ENCODE data around the gene GRK2.

GRK2 gene

GRCh38 chr11:67270256-67271204, 4.3 kb downstream of the GRK2 start:
- DNase-seq (ENCODE audit: low spot score) = peak; percentile 29

GRCh38 chr11:67271205-67271540, 4.9 kb downstream of the GRK2 start:
- DNase-seq (ENCODE audit: low spot score) = no peak

- DNase-seq (ENCODE audit: low spot score) = peak; percentile 56
Measured at GRCh38 chr11:67271541-67272284, 5.4 kb downstream of the GRK2 start.

- peak; percentile 52 for DNase-seq (ENCODE audit: low spot score)
Measured at GRCh38 chr11:67272327-67273259, 6.3 kb downstream of the GRK2 start.

DNA sequence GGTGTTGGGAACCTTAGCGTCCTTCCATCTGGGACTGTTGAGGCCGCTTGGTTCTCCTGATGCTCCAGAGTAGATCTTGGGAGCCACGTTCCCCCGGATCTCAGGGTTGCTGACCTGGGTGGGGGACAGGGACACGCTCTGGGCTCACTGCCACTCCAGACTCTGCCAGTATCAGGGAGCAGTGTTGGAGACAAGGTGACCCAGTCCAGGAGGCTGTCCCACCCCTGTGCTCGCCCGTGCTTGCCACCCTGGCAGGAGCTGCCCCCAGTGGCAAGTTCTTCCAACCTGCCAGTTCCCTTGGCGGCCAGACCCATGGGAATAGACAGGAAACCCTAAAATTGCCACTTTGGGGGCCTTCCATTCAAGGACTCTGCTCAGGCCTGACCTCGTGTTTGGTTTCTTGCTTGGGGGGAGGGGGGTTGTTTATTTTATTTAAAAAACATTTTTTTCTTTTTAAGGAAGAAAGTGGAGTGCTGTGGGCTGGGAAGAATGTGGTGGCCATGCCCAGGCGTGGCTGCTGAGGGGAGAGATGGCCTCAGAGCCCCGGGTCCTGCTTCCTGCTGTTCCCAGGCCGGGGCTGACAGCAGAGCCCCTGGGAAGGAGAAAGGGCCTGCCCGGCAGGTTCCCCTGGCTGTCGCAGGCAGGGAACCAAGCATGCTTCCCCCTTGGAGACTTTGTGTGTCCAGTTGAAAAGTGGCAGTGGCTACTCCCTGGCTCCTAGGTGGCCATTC, 7.2 kb downstream of the GRK2 start:
- DNase-seq (ENCODE audit: low spot score) = peak; percentile 30

DNA sequence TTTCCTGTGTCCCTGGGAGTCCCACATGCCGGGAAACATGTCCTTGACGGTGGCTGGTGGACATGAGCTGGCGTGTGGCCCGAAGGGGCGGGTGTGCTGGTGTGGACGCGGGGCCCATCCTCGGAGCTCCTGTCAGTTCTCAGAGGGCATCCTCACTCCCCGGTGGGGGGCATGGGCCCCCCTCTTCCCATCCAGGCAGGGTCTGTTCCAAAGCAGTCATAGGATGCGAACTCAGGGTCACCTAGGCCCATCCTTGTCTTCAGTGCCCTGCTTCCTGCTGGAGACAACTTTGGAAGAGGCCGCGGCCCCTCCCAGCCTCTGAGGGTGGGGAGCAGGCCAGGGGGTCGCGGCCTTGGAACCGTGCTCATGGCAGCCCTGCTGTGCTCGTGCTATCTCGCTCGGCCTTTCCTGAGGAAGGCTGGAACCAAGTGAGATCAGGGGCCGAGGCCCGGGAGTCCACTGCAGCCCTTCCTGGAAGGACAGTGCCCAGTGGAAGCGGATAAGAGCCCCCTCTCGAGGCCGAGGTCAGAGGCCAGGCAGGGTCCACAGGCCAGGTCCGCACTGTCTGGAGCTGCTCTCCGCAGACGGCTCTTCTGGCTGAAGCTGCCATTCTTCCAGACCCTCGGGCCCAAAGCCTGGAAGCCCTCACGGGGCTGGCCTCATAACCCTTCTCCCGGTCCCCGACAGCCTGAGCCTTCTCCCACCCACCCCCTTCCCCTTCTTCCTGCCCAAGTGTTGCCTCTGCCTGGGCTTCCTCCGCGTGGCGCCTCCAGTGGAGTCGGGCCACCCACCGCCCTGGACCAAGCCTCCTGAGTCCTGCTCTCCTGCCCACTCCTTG, 8.7 kb downstream of the GRK2 start:
- DNase-seq (ENCODE audit: low spot score) = no peak

GRCh38 chr11:67275606-67276409, 9.5 kb downstream of the GRK2 start:
- DNase-seq (ENCODE audit: low spot score) = no peak

GRCh38 chr11:67276781-67277230, 10.5 kb downstream of the GRK2 start:
- DNase-seq (ENCODE audit: low spot score) = peak; percentile 29

DNA sequence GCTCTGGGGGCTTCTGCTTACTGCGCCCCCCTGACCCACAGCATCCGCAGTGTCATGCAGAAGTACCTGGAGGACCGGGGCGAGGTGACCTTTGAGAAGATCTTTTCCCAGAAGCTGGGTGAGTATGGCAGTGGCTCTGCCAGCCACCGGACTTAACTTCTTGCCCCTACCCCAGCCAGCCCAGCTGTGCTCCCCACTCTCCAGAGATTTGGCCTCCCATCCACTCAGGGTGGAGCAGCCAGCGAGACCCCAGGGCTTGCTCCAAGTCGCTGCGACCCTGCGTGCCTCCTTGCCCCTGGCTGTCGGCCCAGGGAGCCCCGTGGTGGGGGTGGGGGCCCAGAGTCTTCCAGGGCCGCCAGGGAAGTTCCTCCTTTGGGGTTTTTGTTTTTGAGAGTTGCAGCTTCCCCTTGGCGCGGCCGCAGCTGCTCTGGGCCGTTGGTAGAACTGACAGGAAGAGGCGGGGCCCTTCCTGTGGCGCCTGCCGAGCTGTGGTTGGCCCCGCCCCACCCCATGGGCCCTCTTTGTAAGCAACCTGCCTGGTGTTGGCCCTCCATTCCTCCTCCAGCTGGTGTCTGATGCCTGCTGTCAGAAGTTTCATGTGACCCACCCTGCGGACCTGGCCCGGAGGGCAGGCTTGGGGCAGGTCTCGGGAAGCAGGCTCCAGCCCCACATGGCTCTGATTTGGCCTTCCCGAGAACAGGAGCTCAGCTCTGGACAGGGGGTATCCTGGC, 11.1 kb downstream of the GRK2 start:
- DNase-seq (ENCODE audit: low spot score) = peak; percentile 89

DNA sequence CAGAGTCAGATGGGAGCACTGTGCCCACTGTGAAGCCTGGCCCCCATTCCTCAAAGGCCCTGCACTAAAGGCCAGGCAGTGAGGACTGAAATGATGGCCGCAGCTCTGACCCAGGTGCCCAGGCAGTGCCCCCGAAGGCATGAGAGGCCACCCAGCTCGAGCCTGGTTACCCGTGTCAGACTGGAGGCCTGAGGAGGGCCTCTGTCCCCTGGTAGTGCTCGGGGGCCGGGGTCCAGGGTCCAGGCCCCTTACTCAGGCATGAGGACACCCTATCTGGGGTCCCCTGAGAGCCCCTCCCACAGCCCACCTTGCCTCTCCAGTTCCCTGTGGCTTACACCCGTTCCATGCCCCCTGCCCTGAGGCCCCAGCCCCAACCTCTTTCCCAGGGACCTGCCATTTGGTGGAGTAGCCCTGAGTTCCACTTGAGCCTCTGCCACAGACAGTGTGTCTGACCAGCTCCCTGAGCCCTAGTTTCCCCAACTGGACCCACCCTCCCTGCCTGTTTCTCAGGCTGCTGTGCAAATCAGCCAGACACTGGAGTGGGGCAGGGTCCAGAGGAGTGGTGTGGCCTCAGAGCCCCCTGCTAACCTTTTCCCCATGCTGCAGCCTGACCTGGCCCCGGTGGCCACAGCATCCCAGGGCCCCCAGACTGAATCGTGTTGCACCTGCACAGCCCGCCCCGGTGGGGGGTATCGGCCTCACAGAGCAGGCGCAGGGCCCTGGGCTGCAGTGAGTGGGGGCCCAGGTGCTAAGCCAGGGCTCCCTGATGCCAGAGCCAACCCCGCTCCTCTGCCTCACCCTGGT, 12.1 kb downstream of the GRK2 start:
- DNase-seq (ENCODE audit: low spot score) = no peak

GRCh38 chr11:67278939-67279588, 12.8 kb downstream of the GRK2 start:
- no peak for DNase-seq (ENCODE audit: low spot score)

- DNase-seq (ENCODE audit: low spot score) = no peak
Measured at GRCh38 chr11:67279589-67280340, 13.5 kb downstream of the GRK2 start.

DNA sequence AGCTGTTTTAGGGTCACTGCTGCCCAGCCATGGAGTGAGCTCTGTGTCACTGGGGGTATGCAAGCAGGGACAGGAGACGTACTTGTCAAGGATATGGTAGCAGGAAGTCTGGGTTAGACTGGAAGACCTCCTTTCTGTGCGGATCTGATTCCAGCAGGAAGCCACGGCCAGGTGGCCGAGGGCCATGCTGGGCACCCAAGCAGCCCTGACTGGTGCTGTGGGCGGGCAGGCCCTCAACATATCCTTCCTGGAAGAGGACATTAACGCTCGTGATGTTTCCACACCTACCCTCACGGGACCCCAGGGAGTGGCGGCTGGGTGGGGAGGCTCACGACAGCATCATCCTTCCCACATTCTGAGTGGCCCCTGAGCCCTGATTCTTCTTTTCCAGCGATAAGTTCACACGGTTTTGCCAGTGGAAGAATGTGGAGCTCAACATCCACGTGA, 14.1 kb downstream of the GRK2 start:
- no peak for DNase-seq (ENCODE audit: low spot score)

GRCh38 chr11:67280788-67281551, 14.7 kb downstream of the GRK2 start:
- no peak for DNase-seq (ENCODE audit: low spot score)

GRCh38 chr11:67281552-67282150, 15.4 kb downstream of the GRK2 start:
- DNase-seq (ENCODE audit: low spot score) = no peak
